Transverse colon (tissue), 4 donors: ENCODE measurements around the gene RAPGEF1. TPM values are rescaled to one million over a fixed set of nuclear protein-coding genes. Genes with fewer than 3 reads are reported as not detected.

Experiments
- DNase-seq: peaks from one replicate; pipeline ENCODE4 v3.0.0-alpha.2; 2019
- H3K27ac ChIP-seq, 4 donors: fragments of 200-600 bp; sonication (generic); 2 replicates each; pipeline ENCODE4 v1.5.1; 2016 to 2018; ENCODE audit warnings: inconsistent platforms in 4 of 4
- H3K27me3 ChIP-seq: fragments of 200-600 bp; sonication (generic); 2 replicates; pipeline ENCODE4 v1.5.1; 2017; ENCODE audit warnings: inconsistent platforms
- H3K36me3 ChIP-seq, 4 donors: fragments of 200-600 bp; sonication (generic); 2 replicates each; pipeline ENCODE4 v1.5.1; 2017 to 2019; ENCODE audit warnings: inconsistent platforms in 4 of 4
- H3K4me1 ChIP-seq, 4 donors: fragments of 200-600 bp; sonication (generic); 2 replicates each; pipeline ENCODE4 v1.5.1; 2017 to 2020; ENCODE audit warnings: inconsistent platforms in 4 of 4
- H3K4me3 ChIP-seq, 4 donors: fragments of 200-600 bp; sonication (generic); 1 replicate in 1 of 4; 2 replicates in 3 of 4; pipeline versions ENCODE4 v1.5.1 to v1.6.1; 2017 to 2019; ENCODE audit warnings: inconsistent platforms in 4 of 4
- H3K9me3 ChIP-seq, 2 donors: fragments of 200-600 bp; sonication (generic); 2 replicates each; pipeline ENCODE4 v1.5.1; 2017 to 2019; ENCODE audit warnings: inconsistent platforms in 2 of 2
- EP300 ChIP-seq: sonication (generic); formaldehyde crosslinking; IDR thresholded peaks from one replicate; pipeline ENCODE4 v1.6.1; 2017; ENCODE audit warnings: antibody characterized with exemption, low read depth
- POLR2A ChIP-seq: fragments of 450-650 bp; IDR thresholded peaks from one replicate; pipeline ENCODE4 v1.6.1; 2016; ENCODE audit warnings: antibody characterized with exemption, mild to moderate bottlenecking, moderate library complexity
- POLR2AphosphoS5 ChIP-seq, 3 donors: sonication (generic); formaldehyde crosslinking; IDR thresholded peaks; one replicate each; pipeline ENCODE4 v1.6.1; 2016; ENCODE audit warnings: antibody characterized with exemption in 3 of 3
- WGBS, 2 donors: methylation state at CpG; one replicate each; pipeline ENCODE4 v1.1.5; 2018; ENCODE audit warnings: low coverage in 1 of 2; 5-methylcytosine and 5-hydroxymethylcytosine counted together
- in situ Hi-C, 4 donors: fragments of 200-750 bp; cut with MboI; loops; one replicate each; pipeline versions ENCODE4 v1.15.0 to v1.15.1; 2017; ENCODE audit warnings: low sequenced_read_pairs in 3 of 4, low pct_ligation_motif_present in 1 of 4, low pct_unique_long_range_greater_than_20kb in 1 of 4
- intact Hi-C: fragments of 100-400 bp; cut with DNase I; formaldehyde crosslinking; loops from one replicate; pipeline ENCODE4 v1.15.1; 2023; ENCODE audit warnings: low total_unique reads
- total RNA-seq, 4 donors: library from RNA; depleted of rRNA; stranded (reverse); fragments of >200 nt; gene quantifications; one replicate each; pipeline ENCODE4 v1.1.0, GENCODE V29; 2016
- TF ChIP-seq, protein P1 (sequence below), 5 experiments: fragments of 200-600 bp in 3 of 5; fragments of 450-650 bp in 2 of 5; sonication (generic) in 3 of 5; IDR thresholded peaks; 1 replicate in 2 of 5; 2 replicates in 3 of 5; pipeline ENCODE4 v1.5.1; 2016 to 2017; ENCODE audit warnings: antibody characterized with exemption in 5 of 5, inconsistent platforms in 3 of 5, mild to moderate bottlenecking in 2 of 5, moderate library complexity in 1 of 5

RAPGEF1 gene
- total RNA-seq, 4 donors from 2014 or later, result 49.8 to 86.0 (median 55.1) TPM

DNA sequence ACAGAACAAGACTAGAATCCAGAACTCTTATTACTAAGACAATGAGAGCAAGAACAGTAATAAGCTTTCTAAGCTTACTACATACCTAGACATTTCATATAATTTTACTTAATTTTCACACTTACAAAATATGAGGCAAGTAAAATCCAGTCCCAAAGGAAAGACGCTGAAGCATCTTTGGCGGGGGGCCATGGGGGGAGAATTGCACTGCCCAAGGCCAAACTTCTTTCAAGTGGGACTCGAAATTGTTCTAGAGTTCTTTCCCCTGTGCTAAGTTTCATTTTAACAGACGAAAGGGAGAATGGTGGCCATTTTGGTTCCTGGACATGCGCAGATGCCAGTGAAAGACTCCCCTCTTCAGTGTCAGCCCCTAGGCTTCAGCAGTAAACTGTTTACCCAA is 122.3 kb downstream of the RAPGEF1 start:
- 87 to 89% methylated on average over 5 of the region's 5 CpGs for whole genome bisulfite sequencing, 2 donors
- no peak overlapping the region for H3K4me3 ChIP-seq
- H3K4me1 ChIP-seq, result no peaks in the 10 kb centered on the region

DNA sequence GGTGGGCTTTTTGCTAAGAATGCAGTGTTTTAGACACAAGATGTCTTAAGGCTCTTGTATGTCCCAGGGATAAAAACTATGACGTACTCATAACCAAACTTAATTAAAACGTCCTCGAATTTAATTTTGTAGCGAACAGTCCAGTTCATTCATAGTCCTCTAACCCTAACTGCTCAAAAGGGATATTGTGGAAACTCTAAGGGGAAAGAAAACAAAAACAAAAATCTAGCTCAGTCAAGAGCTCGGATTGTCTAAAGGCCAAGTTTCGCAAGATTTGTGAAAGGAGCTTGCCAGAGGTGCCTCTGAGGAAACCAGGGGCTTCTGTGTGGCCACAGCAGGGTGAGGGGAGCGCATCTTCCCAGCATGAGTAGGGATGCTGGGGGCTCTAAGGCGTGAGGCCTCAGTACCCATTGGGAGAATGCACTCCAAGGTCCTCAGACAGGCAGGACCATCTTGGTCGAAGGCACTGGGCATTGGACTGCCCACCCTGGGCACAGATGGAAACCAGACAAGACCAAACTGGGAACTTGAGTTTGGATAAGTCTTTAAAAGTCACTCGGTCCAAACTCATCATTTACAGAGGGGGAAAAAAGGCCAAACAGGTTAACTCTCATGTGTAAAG is 122.8 kb downstream of the RAPGEF1 start:
- intact Hi-C loops (no loop called here), in situ Hi-C loops (loop anchor here in 1 of 4 donors (25.0 kb wide), 1 partner anchor 645 kb away; no protein-coding TSS in a partner anchor)
- Histone ChIP-seq H3K9me3 (no peaks in the 10 kb centered on the region), H3K36me3 (peaks cover 0 to 23% (median 9%) of the 10 kb centered on the region in 4 donors), H3K27ac (no peak overlapping the region), H3K27me3 (no peaks in the 10 kb centered on the region), H3K4me3 (no peak overlapping the region), H3K4me1 (no peaks in the 10 kb centered on the region)
- TF ChIP-seq POLR2A (no peak), POLR2AphosphoS5 (IDR thresholded peaks at IDR 0.05) (no peak), EP300 (no peak)
- TF ChIP-seq, protein P1, sequence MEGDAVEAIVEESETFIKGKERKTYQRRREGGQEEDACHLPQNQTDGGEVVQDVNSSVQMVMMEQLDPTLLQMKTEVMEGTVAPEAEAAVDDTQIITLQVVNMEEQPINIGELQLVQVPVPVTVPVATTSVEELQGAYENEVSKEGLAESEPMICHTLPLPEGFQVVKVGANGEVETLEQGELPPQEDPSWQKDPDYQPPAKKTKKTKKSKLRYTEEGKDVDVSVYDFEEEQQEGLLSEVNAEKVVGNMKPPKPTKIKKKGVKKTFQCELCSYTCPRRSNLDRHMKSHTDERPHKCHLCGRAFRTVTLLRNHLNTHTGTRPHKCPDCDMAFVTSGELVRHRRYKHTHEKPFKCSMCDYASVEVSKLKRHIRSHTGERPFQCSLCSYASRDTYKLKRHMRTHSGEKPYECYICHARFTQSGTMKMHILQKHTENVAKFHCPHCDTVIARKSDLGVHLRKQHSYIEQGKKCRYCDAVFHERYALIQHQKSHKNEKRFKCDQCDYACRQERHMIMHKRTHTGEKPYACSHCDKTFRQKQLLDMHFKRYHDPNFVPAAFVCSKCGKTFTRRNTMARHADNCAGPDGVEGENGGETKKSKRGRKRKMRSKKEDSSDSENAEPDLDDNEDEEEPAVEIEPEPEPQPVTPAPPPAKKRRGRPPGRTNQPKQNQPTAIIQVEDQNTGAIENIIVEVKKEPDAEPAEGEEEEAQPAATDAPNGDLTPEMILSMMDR (IDR thresholded peaks at IDR 0.05), result no peak
- DNase-seq, result no peak
- 75 to 84% methylated on average over 7 to 10 of the region's 10 CpGs for WGBS, 2 donors

More for the DNA sequence above, 122.3 kb downstream of the RAPGEF1 start:
- in situ Hi-C loops (loop anchor here in 1 of 4 donors (25.0 kb wide), 1 partner anchor 645 kb away; no protein-coding TSS in a partner anchor), intact Hi-C loops (no loop called here)
- Histone ChIP-seq H3K36me3 (peaks cover 0 to 23% (median 9%) of the 10 kb centered on the region in 4 donors), H3K27me3 (no peaks in the 10 kb centered on the region), H3K27ac (no peak overlapping the region), H3K9me3 (no peaks in the 10 kb centered on the region)
- no peak for TF ChIP-seq POLR2AphosphoS5 (IDR thresholded peaks at IDR 0.05)
- TF ChIP-seq, protein P1 (IDR thresholded peaks at IDR 0.05), result no peak
- no peak for TF ChIP-seq POLR2A
- no peak for TF ChIP-seq EP300
- DNase-seq, result no peak

DNA sequence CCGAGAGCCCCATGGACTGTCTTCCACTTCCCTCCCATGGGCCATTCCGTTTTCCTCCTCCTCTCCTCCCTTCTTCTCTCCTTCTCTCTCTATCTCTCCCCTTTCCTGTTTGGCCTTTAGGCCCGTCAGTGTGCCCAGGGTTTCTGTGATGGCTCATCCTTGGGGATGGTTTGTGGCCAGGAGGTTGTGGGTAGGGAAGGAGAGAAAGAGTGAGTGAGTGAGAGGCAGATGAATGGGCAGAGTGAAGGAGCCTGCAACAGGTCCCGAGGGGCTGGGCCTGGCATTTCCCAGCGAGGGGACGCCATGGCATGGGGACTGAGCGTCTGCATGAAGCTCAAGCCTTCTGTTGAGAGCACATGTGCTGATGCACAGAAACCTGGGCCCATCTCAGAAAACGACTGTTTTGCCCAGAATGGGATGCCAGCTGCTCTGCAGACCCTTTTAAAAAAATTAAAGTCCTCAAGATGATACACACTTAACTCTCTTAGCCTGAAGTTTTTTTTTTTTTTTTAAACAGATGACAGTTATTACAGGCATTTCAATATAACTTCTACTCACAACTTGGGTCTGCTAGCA is 125.4 kb downstream of the RAPGEF1 start:
- H3K27me3 ChIP-seq, result no peaks in the 10 kb centered on the region
- 93% methylated on average over 8 of the region's 8 CpGs; no CpG with 5 or more reads in 1 of the 2 donors for WGBS, 2 donors
- intact Hi-C loops, result no loop called here
- in situ Hi-C loops, result loop anchor here in 1 of 4 donors (25.0 kb wide), 1 partner anchor 648 kb away; no protein-coding TSS in a partner anchor
- H3K4me3 ChIP-seq, result no peak overlapping the region
- no peak overlapping the region for H3K27ac ChIP-seq
- TF ChIP-seq POLR2A (no peak), EP300 (no peak), POLR2AphosphoS5 (IDR thresholded peaks at IDR 0.05) (no peak)
- TF ChIP-seq, protein P1 (IDR thresholded peaks at IDR 0.05), result no peak
- H3K4me1 ChIP-seq, result peaks cover 6 to 12% (median 11%) of the 10 kb centered on the region in 4 donors
- no peaks in the 10 kb centered on the region for H3K9me3 ChIP-seq
- DNase-seq, result no peak
- peaks cover 0 to 7% (median 3%) of the 10 kb centered on the region in 4 donors for H3K36me3 ChIP-seq

DNA sequence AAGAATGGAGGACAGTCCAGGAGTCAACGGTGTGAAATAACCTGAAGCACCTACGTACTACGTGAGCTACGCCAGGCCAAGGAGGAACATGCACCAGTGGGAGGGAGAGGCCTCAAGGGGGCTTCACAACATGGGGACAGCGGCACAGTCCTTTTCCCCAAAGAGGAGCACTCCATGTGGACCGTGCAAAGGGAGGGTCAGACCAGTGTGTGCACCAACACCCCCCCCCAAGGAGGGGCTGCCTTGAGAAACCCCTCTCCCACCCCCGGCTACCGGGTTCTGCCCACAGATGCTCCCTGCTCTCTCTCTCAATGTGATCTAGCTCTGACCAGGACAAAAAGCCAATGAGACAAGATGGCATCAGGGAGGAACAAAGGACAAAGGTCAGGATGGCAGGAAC is 126.0 kb downstream of the RAPGEF1 start:
- H3K9me3 ChIP-seq, result no peaks in the 10 kb centered on the region
- 100% methylated on average over 8 of the region's 8 CpGs; no CpG with 5 or more reads in 1 of the 2 donors for whole genome bisulfite sequencing, 2 donors
- in situ Hi-C loops (loop anchor here in 1 of 4 donors (25.0 kb wide), 1 partner anchor 648 kb away; no protein-coding TSS in a partner anchor), intact Hi-C loops (no loop called here)
- peaks cover 11 to 17% (median 15%) of the 10 kb centered on the region in 4 donors for H3K4me1 ChIP-seq
- TF ChIP-seq EP300, result no peak
- TF ChIP-seq POLR2A, result no peak
- TF ChIP-seq, protein P1 (IDR thresholded peaks at IDR 0.05), result no peak
- no peak for TF ChIP-seq POLR2AphosphoS5 (IDR thresholded peaks at IDR 0.05)
- H3K27ac ChIP-seq, result no peak overlapping the region
- no peak for DNase-seq
- H3K27me3 ChIP-seq, result no peaks in the 10 kb centered on the region
- H3K4me3 ChIP-seq, result no peak overlapping the region
- H3K36me3 ChIP-seq, result peaks cover 0 to 3% (median under 1%) of the 10 kb centered on the region in 4 donors
